Globus pallidus (tissue), 1 donor: ENCODE data around the gene NELFCD.
"Not testable (repeated sequence)": the region's sequence is repeated elsewhere in the genome, so short reads cannot be mapped to it uniquely, and the experiment has no call there.

Source experiments
- DNase-seq: peaks from one replicate; pipeline ENCODE4 v3.0.0-alpha.2; 2015; ENCODE audit warnings: low spot score

NELFCD gene

DNA sequence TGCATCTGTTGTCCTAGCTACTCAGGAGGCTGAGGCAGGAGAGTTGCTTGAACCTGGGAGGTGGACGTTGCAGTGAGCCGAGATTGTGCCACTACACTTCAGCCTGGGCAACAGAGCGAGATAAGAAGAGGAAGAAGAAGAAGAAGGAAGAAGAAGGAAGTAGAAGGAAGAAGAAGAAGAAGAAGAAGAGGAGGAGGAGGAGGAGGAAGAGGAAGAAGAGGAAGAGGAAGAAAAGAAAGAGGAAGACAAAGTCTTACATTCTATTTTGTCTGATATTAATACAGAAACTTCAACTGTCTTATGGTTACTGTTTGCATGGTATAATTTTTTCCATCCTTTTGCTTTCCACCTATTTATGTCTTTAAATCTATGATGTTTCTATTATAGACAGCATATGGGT lies 7.2 kb upstream of the NELFCD start:
- DNase-seq: no peak

DNA sequence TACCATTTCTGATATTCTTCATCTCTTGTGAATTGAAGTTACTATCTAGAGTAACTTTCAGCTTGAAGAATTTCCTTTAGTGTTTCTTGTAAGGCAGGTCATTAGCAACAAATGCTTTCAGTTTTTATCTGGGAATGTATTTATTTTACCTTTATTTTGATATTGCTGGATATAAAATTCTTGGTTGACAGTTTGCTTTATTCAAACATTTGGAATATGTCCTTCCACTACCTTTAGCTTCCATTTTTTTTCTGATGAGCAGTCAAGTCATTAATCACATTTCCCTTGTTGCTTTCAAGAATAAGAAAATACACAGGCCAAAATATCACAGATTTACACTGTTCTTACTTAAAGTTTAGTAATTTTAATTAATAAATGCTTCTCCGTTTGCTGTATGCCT lies 5.7 kb upstream of the NELFCD start:
- no peak for DNase-seq

DNA sequence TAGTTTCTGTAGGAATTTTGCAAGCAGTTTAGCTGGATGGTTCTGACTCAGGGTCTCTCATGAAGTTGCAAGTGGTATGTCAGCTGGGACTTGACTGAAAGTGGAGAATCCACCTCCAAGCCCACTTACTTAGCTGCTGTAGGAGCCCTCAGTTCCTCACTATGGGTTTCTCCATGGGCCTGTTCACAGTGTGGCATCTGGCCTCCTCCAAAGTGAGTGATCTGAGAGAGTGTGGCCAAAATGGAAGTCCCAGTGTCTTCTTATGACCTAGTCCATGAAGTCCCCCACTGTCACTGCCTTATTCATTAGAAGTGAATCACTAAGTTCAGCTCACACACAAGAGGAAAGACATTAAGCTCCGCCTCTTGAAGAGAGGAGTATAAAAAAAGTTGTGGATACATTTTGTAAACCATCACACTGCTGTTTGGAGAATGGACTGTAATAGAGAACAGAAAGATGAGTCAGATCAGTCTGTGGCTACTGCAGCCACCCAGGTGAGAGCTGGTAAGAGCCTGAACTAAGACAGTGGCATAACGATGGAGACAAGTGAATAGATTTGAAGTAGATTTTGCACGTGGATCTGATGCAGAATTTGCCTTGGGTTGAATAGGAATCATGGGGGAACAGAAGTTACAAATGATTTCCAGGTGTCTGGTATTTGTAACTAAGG lies 4.9 kb upstream of the NELFCD start:
- DNase-seq: no peak

DNA sequence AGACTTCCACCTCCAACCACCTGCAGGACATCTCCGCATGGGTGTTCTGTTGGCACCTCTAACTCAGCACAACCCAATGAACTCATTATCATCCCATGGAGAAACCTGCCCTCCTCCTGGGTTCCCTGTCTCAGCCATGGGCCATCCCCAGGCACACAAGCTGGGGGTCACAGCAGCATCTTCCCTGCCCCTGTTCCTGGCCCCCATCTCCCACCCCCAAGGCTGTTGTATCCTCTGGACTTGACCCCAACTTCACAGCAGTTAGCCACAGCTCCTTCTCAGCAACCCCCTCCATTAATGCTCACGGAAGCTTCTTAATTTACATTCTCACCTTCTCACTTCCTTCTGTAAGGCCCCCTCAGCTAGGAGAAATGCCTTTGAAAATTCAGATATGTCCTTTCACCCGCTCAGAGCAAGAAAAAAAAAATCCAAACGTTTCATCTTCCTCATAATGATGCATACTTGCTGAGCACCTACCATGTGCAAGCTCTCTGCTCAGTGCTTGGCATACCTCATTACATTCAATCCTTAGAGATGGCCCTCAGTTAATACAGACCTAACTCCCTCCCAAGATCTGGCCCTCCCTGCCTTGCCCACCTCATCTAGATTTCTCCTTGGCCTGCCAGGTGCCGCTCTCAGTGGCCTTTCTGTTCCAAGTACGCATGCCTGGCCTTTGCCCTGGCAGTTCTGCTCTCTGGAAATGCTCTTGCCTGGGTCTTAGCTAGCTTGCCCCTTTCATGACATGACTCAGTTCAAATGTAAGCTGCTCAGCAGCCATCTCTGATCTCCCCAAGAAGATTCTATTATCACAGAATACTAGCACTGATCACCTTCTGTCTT lies 2.5 kb upstream of the NELFCD start:
- no peak for DNase-seq

DNA sequence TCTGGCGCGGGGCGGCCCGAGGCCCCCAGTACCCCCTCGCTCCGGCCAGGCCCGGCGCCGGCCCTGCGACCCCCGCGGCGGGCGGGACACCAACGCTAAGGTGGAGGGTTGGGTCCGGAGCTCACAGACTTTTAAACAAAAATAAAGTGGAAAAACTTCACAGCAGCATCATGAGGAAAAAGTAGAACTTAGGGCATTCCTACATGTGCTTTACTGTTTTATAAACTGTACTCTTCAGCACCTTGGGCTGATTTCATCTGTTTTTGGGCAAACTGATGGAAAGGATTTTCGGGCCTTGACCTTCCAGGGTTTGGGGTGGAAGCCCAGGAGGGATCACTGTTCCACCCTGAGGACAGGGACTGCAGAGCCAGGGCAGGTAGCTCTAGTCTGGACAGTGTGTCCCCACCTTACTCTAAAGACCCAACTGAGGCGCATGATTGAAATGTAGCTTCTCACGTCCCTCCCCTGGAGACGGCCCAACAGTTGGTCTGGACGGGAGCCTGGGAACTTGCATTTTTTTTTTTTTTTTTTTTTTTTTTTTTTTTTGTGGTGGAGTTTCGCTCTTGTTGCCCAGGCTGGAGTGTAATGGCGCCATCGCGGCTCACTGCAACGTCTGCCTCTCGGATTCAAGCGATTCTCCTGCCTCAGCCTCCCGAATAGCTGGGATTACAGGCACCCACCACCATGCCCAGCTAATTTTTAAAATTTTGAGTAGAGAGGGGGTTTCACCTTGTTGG lies 740 bp downstream of the NELFCD start:
- DNase-seq: no peak

DNA sequence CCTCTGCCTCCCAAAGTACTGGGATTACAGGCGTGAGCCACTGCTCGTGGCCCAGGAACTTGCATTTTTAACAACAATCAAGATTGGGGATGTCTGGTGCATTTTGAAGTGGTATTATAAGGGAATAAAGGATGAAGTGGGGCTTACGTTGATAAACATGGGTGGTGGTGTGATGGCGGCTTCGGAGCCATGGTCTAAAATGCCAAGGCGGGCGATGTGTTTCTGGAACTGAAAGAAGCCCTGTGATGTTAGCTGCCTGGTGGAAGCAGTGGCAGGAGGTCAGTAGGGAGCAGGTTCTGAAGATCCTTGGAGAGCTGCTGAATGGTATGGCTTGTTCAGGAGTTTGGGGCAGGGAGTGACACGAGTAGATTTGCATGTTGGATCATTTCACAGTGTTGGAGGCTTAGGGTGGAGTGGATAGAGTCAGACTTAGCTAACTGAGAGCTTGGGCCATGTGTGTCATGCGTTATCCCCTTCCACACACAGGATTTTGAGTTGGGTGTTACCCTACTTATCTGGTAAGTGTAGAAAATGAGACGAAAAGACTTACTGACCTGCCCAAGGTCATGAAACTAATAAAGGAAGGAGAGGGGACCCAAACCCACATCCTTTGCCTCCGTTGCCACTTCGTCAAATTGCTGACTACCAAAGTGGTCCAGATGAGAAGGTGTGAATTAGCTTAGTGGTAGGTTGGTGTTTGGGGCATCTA lies 1.5 kb downstream of the NELFCD start:
- no peak for DNase-seq

DNA sequence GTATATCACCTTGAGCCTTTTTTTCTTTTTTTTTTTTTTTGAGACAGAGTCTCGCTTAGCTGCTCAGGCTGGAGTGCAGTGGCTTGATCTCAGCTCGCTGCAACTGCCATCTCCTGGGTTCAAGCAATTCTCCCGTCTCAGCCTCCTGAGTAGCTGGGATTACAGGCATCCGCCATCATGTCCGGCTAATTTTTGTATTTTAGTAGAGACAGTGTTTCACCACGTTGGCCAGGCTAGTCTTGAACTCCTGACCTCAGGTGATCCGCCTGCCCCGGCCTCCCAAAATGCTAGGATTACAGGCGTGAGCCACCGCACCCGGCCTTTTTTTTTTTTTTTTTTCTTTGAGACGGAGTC lies 2.0 kb downstream of the NELFCD start:
- not testable (repeated sequence) for DNase-seq

DNA sequence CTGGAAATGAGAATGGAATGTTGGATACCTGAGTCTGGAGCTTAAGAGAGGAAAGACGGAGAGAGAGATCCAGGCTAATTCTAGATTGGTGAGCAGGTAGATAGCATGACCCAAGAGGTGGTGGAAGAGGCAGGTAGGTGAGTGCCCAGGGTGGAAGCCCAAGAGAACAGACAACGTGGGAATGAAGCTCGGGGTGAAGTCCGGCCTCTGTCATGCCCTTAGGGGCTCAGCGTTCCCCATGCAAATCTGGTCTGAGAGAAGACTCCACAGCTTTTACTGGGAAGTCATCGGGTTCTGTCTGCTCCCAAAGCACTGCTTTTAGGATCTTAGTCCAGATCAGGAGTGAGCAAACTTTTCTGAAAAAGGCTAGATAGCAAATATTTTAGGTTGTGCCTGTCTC lies 3.6 kb downstream of the NELFCD start:
- DNase-seq: no peak

DNA sequence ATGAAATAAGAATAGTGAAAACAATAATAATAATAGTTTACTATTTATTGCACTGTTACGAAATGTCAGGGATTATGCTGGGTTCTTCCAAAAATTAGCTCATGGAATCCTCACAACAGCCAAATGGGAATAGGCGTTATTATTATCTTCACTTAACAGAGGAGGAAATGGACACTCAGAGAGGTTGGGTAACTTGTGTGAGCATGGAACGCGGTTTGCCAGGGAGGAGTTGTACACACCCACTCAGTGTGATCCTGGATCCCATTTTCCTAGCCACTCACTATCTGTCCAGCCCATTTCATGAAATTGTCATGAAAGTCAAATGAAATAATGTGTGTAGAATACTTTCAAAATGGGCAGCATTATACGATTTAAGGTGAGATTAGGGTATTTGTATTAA lies 4.6 kb downstream of the NELFCD start:
- no peak for DNase-seq

DNA sequence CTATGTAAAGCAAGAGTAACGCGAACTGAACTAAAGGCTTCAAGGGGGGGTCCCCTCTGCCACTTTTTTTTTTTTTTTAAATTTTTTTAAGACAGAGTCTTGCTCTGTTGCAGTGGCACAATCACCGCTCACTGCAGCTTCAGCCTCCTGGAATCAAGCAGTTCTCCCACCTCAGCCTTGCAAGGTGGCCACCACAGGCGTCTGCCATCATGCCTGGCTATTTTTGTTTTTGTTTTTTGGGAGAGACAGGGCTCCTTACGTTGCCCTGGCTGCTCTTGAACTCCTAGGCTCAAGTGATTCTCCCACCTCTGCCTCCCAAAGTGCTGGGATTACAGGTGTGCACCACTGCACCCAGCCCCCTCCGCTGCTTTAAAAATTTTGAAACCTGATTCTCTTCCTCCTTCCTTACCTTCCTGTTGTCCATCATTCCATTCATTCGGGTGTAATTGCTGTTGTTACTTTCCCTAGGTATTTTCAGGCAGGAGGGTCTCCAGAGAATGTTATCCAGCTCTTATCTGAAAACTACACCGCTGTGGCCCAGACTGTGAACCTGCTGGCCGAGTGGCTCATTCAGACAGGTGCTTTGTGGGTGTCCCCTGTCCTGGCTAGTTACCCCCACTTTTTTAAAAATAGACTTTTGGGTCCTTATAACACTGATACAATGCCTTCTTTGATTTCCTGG lies 5.4 kb downstream of the NELFCD start:
- no peak for DNase-seq

DNA sequence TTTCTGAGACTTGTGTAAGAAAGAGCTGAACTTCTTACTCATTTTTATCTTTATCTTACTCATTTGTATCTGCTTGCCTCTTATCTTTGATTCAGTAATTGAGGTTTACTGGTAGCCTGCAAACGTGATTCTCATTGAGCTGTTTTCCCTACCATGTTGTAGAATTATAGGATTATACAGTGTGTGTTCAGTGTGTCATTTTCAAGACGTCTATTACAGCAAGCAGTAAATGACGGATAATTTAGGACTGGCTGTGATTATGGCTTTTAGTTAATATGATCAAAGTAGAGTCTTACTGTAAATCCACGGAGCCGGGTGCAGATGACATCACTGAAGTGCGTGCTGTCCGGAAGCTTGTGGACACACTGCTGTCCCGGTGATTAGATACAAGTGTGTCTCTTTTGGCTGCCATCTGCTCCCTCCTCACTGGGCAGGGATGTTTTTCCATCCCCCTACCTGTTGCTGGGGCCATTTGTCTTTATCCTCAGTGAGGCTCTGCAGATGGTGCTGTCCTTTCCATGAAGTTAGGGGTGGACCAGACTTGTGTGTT lies 6.0 kb downstream of the NELFCD start:
- no peak for DNase-seq

DNA sequence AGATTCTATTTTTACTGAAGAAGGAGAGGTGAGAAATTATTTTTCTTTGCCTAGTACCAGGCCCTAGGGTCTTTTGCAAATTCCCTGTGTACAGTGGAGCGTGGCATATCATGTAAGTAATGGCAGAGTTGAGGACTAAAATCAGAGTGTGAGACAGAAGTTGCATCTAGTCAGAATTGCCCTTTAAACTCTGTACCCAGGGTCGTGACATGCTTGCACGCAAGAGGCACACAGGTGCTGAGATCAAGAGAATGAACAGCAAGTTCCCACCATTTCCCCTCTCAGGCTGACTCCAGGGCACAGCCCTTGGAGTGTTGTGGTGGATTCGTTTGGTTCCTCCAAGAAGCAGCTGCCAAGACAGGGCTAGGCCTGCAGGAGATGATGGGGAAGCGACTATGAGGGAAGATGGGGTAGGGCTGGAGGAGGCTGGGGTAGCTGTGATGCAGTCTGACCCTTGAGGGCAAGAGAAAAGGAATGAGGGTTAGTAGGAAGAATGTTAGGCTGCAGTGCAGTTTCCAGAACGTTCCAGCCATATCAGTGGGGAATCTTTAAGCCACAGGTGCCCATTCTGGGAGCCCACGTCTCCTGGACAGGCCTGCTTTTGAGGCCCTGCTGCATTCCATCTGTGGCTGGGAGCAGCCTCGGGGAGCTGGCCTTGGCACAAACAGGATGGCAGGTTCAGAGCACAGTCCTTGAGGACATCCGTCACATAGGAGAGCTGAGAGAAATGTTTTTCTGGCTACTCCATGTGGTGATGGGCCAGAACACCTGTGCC lies 6.9 kb downstream of the NELFCD start:
- no peak for DNase-seq

DNA sequence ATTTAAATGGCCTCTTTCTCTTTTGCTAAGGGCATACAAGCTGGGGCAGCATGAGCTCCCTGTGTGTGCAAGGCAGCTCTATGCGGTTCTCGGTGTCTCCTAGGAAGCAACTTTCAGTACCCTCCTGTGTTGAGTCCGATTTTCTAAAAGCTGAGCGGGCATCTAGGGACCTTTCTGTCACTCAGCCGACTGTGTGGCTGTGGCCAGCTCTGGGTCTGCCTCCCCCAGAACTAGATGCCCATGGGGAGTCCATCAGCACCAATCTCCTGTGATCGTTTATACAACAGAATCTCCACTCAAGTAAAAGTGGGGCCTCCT lies 7.5 kb downstream of the NELFCD start:
- no peak for DNase-seq

DNA sequence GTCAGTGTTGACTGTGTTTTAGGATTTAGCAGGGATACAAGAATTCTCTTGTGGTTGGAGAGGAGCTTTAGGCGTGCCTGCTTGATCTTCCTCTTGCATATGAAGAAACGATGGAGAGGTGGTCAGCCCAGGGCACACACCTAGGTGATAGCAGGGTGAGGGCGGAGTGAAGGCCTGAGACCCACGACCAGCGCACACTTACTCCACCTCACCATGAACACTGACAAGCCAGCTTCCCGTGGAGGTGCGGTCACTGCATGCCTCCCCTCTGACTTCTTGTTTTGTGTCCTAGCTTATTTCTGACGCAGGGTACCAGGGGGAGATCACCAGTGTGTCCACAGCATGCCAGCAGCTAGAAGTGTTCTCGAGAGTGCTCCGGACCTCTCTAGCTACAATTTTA lies 8.1 kb downstream of the NELFCD start:
- DNase-seq: no peak

DNA sequence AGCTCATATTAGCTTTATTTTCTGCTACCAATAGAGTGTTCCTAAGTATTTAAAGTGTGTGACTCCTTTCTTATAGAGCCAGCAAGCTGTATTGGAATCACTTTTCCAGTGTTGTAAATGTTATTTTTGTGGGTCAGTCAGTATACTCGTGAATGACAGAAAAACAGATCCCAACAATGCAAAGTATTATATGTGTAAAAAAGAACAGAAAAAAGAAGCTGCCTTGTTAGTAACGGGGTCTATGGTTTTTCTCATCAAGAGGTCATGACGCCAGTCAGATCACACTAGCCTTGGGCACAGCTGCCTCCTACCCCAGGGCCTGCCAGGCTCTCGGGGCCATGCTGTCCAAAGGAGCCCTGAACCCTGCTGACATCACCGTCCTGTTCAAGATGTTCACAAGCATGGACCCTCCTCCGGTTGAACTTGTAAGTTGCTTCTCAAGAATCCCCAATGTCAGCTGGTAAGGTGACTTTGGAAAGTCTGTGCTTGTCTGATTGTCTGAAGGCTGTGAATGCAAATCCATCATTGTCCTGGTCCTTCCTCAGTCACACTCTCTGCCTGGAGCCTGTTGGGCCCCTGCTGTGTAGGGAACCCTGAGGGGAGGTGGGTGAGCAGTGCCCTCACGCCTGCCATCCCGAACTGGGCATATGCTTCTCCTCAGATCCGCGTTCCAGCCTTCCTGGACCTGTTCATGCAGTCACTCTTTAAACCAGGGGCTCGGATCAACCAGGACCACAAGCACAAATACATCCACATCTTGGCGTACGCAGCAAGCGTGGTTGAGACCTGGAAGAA lies 9.8 kb downstream of the NELFCD start:
- DNase-seq: peak; percentile 33

DNA sequence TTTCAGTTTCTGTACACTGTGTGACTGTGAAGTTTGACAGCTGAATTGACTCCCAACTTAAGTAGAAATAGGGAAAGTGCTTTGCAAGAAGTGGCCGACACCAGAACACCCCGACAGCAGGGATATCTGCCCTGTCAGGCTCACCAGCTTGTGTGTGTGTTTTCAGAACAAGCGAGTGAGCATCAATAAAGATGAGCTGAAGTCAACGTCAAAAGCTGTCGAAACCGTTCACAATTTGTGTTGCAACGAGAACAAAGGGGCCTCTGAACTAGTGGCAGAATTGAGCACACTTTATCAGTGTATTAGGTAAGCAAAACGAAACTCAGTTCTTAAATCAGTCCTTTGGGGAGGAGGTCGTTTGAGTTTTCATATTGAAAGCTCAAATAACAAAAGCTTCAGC lies 10.7 kb downstream of the NELFCD start:
- peak; percentile 28 for DNase-seq

DNA sequence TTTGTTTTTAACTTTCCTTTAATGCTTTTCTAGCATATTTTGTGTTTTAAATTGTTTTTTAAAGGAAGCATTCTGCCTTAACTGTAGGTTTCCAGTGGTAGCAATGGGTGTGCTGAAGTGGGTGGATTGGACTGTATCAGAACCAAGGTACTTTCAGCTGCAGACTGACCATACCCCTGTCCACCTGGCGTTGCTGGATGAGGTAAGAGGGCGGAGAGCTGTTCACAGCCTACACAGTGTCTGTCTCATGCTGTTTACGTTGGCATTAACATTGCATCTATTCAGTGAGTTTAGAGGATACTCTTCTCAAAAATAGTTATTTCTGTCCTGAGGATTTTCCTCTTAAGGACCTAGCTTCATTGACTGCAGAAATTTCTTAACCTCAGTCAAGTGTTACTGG lies 11.9 kb downstream of the NELFCD start:
- no peak for DNase-seq

DNA sequence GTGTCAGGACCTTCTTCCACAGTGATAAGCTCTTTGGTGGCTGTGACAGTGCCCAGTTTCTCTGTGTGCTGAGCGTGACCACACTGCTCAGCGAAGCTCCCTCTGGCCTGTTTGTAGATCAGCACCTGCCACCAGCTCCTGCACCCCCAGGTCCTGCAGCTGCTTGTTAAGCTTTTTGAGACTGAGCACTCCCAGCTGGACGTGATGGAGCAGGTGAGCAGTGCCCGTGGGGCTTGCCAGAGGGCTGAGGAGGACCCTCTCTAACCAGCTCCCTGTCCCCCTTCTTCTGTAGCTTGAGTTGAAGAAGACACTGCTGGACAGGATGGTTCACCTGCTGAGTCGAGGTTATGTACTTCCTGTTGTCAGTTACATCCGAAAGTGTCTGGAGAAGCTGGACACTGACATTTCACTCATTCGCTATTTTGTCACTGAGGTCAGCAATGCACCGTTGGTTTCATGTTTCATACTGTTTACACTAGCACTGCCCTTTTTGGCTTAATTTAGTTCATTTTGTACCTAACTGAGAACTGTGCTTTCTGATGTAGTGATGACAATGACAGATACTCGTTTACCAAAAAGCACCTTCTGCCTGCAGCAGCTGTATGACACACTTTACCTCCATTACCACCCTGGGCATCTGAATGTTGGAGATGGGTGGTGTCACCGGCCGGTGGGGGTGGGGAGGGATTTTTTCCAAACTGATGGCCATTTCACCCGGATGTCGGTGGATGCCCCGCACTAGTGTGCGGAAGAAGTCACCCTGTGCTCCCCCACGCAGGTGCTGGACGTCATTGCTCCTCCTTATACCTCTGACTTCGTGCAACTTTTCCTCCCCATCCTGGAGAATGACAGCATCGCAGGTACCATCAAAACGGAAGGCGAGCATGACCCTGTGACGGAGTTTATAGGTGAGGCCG lies 12.5 kb downstream of the NELFCD start:
- no peak for DNase-seq
